Transverse colon (tissue), 4 donors: ENCODE data around the gene KIF1A.

Experiments used
- CTCF ChIP-seq, 5 experiments: fragments of 200-600 bp in 3 of 5; fragments of 450-650 bp in 2 of 5; sonication (generic) in 3 of 5; IDR thresholded peaks; 1 replicate in 2 of 5; 2 replicates in 3 of 5; pipeline ENCODE4 v1.5.1; 2016 to 2017; ENCODE audit warnings: antibody characterized with exemption in 5 of 5, inconsistent platforms in 3 of 5, mild to moderate bottlenecking in 2 of 5, moderate library complexity in 1 of 5
- EP300 ChIP-seq: sonication (generic); formaldehyde crosslinking; IDR thresholded peaks from one replicate; pipeline ENCODE4 v1.6.1; 2017; ENCODE audit warnings: antibody characterized with exemption, low read depth
- POLR2A ChIP-seq: fragments of 450-650 bp; IDR thresholded peaks from one replicate; pipeline ENCODE4 v1.6.1; 2016; ENCODE audit warnings: antibody characterized with exemption, mild to moderate bottlenecking, moderate library complexity
- POLR2AphosphoS5 ChIP-seq, 3 donors: sonication (generic); formaldehyde crosslinking; IDR thresholded peaks; one replicate each; pipeline ENCODE4 v1.6.1; 2016; ENCODE audit warnings: antibody characterized with exemption in 3 of 3

- TF ChIP-seq EP300 (no peak), CTCF (IDR thresholded peaks at IDR 0.05) (peak; percentile 90 to 97 (median 97)), POLR2A (no peak), POLR2AphosphoS5 (IDR thresholded peaks at IDR 0.05) (no peak)
Observed at GRCh38 chr2:240851078-240851991, 31.3 kb upstream of the KIF1A start.
